Nephron (organoid): ENCODE measurements around the gene SHISA9.

Source experiments
- H3K27ac Mint-ChIP-seq, 3 experiments: 2 replicates each; pipeline ENCODE4 v1.8.0; 2020; ENCODE audit warnings: mixed read lengths in 3 of 3, mild to moderate bottlenecking in 2 of 3, moderate library complexity in 1 of 3
- H3K27me3 Mint-ChIP-seq: 2 replicates; pipeline ENCODE4 v1.8.0; 2021; ENCODE audit warnings: low read depth, mild to moderate bottlenecking, moderate library complexity, mixed read lengths
- H3K36me3 Mint-ChIP-seq: 2 replicates; pipeline ENCODE4 v1.8.0; 2020; ENCODE audit warnings: low read depth, mixed read lengths
- H3K4me1 Mint-ChIP-seq: 2 replicates; pipeline ENCODE4 v1.8.0; 2020; ENCODE audit warnings: mixed read lengths
- H3K4me3 Mint-ChIP-seq, 3 experiments: 2 replicates each; pipeline ENCODE4 v1.8.0; 2020; ENCODE audit warnings: mild to moderate bottlenecking in 3 of 3, mixed read lengths in 3 of 3, moderate library complexity in 2 of 3
- H3K9me3 Mint-ChIP-seq: 2 replicates; pipeline ENCODE4 v1.8.0; 2020; ENCODE audit warnings: mixed read lengths
- CTCF ChIP-seq, 3 experiments: fragments of 200-600 bp; sonication (generic); IDR thresholded peaks; one replicate each; pipeline ENCODE4 v1.5.0; 2021; ENCODE audit warnings: antibody characterized with exemption in 3 of 3; ENCODE audit not compliant: unreplicated experiment in 3 of 3

SHISA9 gene

GRCh38 chr16:13099822-13100221, 198.4 kb downstream of the SHISA9 start:
- H3K36me3 Mint-ChIP-seq, result no peaks in the 10 kb centered on the region
- no peaks in the 10 kb centered on the region for H3K4me1 Mint-ChIP-seq
- no peak for TF ChIP-seq CTCF (IDR thresholded peaks at IDR 0.05; ENCODE audit: unreplicated experiment in 3 of 3)
- no peak overlapping the region for H3K27ac Mint-ChIP-seq
- peaks cover 9% of the 10 kb centered on the region for H3K27me3 Mint-ChIP-seq
- peaks cover 9% of the 10 kb centered on the region for H3K9me3 Mint-ChIP-seq
- H3K4me3 Mint-ChIP-seq, result no peak overlapping the region

GRCh38 chr16:13100970-13101369, 199.6 kb downstream of the SHISA9 start:
- Mint-ChIP-seq H3K27me3 (peaks cover 9% of the 10 kb centered on the region), H3K4me3 (no peak overlapping the region), H3K4me1 (no peaks in the 10 kb centered on the region), H3K27ac (no peak overlapping the region), H3K36me3 (no peaks in the 10 kb centered on the region), H3K9me3 (peaks cover 14% of the 10 kb centered on the region)
- no peak for TF ChIP-seq CTCF (IDR thresholded peaks at IDR 0.05; ENCODE audit: unreplicated experiment in 3 of 3)

- H3K36me3 Mint-ChIP-seq, result no peaks in the 10 kb centered on the region
- peaks cover 15% of the 10 kb centered on the region for H3K9me3 Mint-ChIP-seq
- H3K4me3 Mint-ChIP-seq, result no peak overlapping the region
- peaks cover 9% of the 10 kb centered on the region for H3K27me3 Mint-ChIP-seq
- no peak for TF ChIP-seq CTCF (IDR thresholded peaks at IDR 0.05; ENCODE audit: unreplicated experiment in 3 of 3)
- H3K27ac Mint-ChIP-seq, result no peak overlapping the region
- H3K4me1 Mint-ChIP-seq, result no peaks in the 10 kb centered on the region
These were observed 200.4 kb downstream of the SHISA9 start for GRCh38 chr16:13101828-13102227.

- Mint-ChIP-seq H3K4me1 (no peaks in the 10 kb centered on the region), H3K9me3 (peaks cover 16% of the 10 kb centered on the region), H3K27me3 (peaks cover 9% of the 10 kb centered on the region), H3K36me3 (no peaks in the 10 kb centered on the region), H3K4me3 (no peak overlapping the region), H3K27ac (no peak overlapping the region)
- no peak for TF ChIP-seq CTCF (IDR thresholded peaks at IDR 0.05; ENCODE audit: unreplicated experiment in 3 of 3)
These were observed 201.0 kb downstream of the SHISA9 start for GRCh38 chr16:13102401-13102800.

GRCh38 chr16:13103831-13104530, 202.6 kb downstream of the SHISA9 start:
- H3K36me3 Mint-ChIP-seq, result no peaks in the 10 kb centered on the region
- no peak overlapping the region for H3K4me3 Mint-ChIP-seq
- H3K27ac Mint-ChIP-seq, result no peak overlapping the region
- H3K27me3 Mint-ChIP-seq, result peaks cover 9% of the 10 kb centered on the region
- peaks cover 16% of the 10 kb centered on the region for H3K9me3 Mint-ChIP-seq
- no peaks in the 10 kb centered on the region for H3K4me1 Mint-ChIP-seq
- no peak for TF ChIP-seq CTCF (IDR thresholded peaks at IDR 0.05; ENCODE audit: unreplicated experiment in 3 of 3)

GRCh38 chr16:13104772-13105171, 203.4 kb downstream of the SHISA9 start:
- no peak overlapping the region for H3K27ac Mint-ChIP-seq
- TF ChIP-seq CTCF (IDR thresholded peaks at IDR 0.05; ENCODE audit: unreplicated experiment in 3 of 3), result no peak
- H3K36me3 Mint-ChIP-seq, result no peaks in the 10 kb centered on the region
- H3K4me1 Mint-ChIP-seq, result no peaks in the 10 kb centered on the region
- H3K9me3 Mint-ChIP-seq, result peaks cover 16% of the 10 kb centered on the region
- H3K27me3 Mint-ChIP-seq, result peaks cover 4% of the 10 kb centered on the region
- no peak overlapping the region for H3K4me3 Mint-ChIP-seq
